NCI-H69 (cell line): ENCODE measurements around the gene GBA2.

Experiments
- DNase-seq: peaks from one replicate; lab custom pipeline; 2025; lab: John Stamatoyannopoulos, UW

GBA2 gene

GRCh38 chr9:35716230-35716629 lies 32.8 kb downstream of the GBA2 start:
- DNase-seq = no peak

GRCh38 chr9:35714579-35715252 lies 34.3 kb downstream of the GBA2 start:
- no peak for DNase-seq

- DNase-seq = no peak
Observed at GRCh38 chr9:35714123-35714522, 34.9 kb downstream of the GBA2 start.

GRCh38 chr9:35713578-35713977 lies 35.5 kb downstream of the GBA2 start:
- no peak for DNase-seq

GRCh38 chr9:35712762-35713400 lies 36.1 kb downstream of the GBA2 start:
- DNase-seq = no peak

- no peak for DNase-seq
Observed at GRCh38 chr9:35711501-35712428, 37.3 kb downstream of the GBA2 start.

GRCh38 chr9:35710818-35711500 lies 38.1 kb downstream of the GBA2 start:
- no peak for DNase-seq

GRCh38 chr9:35708146-35708545 lies 40.9 kb downstream of the GBA2 start:
- no peak for DNase-seq

- no peak for DNase-seq
Observed at GRCh38 chr9:35706951-35707350, 42.1 kb downstream of the GBA2 start.

- no peak for DNase-seq
Observed at GRCh38 chr9:35705836-35706430, 43.1 kb downstream of the GBA2 start.

- DNase-seq = no peak
Observed at GRCh38 chr9:35705372-35705771, 43.7 kb downstream of the GBA2 start.

- no peak for DNase-seq
Observed at GRCh38 chr9:35703906-35704672, 44.9 kb downstream of the GBA2 start.

GRCh38 chr9:35702696-35703095 lies 46.3 kb downstream of the GBA2 start:
- DNase-seq = no peak

- DNase-seq = no peak
Observed at GRCh38 chr9:35700942-35701341, 48.1 kb downstream of the GBA2 start.

- no peak for DNase-seq
Observed at GRCh38 chr9:35700031-35700430, 49.0 kb downstream of the GBA2 start.

- no peak for DNase-seq
Observed at GRCh38 chr9:35698231-35698630, 50.8 kb downstream of the GBA2 start.

GRCh38 chr9:35697486-35697885 lies 51.5 kb downstream of the GBA2 start:
- no peak for DNase-seq

GRCh38 chr9:35696520-35697215 lies 52.4 kb downstream of the GBA2 start:
- DNase-seq = peak; percentile 66

- DNase-seq = no peak
Observed at GRCh38 chr9:35695943-35696401, 53.1 kb downstream of the GBA2 start.

- no peak for DNase-seq
Observed at GRCh38 chr9:35691757-35692301, 57.2 kb downstream of the GBA2 start.
